GM21360 (cell line): ENCODE data around the gene ZC3H18.
A peak's percentile ranks its signal among the peaks of the same experiment; 100 is the strongest.

Source experiments
- ATAC-seq: cut with Tn5 transposase; IDR thresholded peaks from one replicate; pipeline ENCODE4 v1.9.1; 2021; ENCODE audit warnings: mild to moderate bottlenecking, moderate library complexity; ENCODE audit not compliant: unreplicated experiment

ZC3H18 gene

DNA sequence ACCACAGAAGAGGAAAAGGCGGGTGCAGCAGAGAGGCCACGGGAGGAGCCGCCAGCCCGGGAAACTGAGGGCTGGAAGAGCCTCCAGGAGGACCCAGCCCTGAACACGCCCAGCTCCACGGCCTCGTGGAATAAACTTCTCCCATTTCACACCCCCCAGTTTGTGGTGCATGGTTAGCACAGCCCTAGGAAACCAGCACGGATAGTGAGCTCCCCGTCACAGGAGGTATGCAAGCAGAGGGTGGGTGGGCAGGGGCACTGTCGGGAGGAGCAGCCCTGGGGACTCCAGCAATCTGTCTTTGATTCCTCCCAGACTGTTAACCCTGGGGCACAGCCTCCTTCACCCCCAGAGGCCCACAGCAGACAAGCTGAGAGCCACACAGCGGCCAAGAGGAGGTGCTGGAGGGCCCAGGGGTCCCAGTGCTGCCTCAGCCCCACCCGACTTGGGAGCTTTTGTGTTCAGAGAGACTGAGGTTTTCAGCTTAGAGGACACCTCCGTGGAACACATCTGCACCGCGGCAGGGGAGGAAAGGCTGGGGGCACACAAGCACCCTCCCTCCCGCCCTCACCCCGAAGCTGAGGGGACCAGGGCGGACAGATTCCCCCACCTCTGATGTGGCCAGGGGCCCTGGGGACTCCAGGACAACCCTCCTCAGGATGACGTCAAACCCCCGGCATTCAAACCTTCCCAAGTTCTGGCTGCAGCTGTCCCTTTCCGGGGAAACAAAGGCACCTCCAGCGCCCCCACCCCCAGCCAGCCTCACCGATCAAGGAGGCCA lies 66.5 kb downstream of the ZC3H18 start:
- ATAC-seq, result no peak

DNA sequence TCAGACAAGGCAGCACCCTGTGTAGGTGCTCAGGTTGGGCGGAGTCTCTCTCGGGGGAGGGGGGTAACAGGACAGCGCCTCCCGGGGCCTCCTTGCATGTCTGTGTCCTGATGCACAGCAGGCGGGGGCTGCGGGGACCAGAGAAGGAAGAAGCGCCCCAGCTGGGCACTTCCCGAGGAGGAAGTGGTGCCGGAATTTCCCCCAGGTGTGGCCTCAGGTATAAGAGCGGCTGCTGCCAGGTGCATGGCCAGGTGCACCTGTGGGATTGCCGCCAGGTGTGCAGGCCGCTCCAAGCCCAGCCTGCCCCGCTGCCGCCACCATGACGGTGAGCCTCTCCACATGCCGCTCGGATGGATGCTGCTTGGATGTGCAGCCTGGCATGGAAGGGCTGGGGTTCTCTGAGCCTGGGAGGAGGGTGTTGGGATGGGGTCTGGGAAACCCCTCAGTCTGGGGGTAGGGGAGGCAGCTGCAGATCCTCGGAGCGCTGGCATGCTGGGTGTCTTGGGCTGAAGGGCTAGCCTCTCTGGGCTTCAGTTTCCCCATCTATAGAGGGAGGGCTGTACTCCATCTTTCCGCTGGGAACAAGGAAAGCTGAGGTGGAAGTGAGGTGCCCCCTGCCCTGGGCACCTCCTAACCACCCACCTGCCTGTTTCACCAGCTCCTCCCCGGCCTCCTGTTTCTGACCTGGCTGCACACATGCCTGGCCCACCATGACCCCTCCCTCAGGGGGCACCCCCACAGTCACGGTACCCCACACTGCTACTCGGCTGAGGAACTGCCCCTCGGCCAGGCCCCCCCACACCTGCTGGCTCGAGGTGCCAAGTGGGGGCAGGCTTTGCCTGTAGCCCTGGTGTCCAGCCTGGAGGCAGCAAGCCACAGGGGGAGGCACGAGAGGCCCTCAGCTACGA lies 68.4 kb downstream of the ZC3H18 start, which contains the start of gene IL17C:
Gene IL17C (plus strand): TSS at position 250 of the 908 bp plus-strand sequence. CDS start 70 bp downstream, at position 320.
- ATAC-seq, result no peak

DNA sequence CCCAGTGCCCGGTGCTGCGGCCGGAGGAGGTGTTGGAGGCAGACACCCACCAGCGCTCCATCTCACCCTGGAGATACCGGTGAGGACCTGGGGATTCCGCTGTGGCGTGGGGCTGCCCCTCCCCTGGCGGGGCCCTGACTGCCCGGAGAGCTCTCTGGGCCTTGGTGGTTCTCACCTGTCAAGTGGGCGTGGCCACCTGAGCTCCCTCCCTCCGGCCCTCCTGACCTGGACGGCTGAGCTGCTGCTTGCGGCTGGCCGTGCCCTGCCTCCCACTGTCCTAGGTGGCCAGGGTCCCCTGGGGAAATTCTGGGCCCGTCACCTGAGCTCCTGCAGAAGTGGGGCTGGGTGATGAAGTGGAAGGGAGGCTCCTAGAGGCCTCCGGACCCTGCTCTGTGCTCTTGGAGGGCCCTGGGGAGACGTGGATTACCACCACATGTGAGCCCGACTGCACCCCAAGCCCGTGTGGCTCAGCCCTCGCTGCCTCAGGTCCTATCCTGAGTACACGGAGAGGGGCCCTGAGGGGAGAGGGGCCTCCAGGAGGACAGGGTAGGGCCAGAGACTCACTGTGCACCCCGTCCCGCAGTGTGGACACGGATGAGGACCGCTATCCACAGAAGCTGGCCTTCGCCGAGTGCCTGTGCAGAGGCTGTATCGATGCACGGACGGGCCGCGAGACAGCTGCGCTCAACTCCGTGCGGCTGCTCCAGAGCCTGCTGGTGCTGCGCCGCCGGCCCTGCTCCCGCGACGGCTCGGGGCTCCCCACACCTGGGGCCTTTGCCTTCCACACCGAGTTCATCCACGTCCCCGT lies 69.2 kb downstream of the ZC3H18 start:
- no peak for ATAC-seq

DNA sequence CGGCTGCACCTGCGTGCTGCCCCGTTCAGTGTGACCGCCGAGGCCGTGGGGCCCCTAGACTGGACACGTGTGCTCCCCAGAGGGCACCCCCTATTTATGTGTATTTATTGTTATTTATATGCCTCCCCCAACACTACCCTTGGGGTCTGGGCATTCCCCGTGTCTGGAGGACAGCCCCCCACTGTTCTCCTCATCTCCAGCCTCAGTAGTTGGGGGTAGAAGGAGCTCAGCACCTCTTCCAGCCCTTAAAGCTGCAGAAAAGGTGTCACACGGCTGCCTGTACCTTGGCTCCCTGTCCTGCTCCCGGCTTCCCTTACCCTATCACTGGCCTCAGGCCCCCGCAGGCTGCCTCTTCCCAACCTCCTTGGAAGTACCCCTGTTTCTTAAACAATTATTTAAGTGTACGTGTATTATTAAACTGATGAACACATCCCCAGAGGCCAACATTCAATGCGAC lies 69.9 kb downstream of the ZC3H18 start:
- ATAC-seq, result no peak

DNA sequence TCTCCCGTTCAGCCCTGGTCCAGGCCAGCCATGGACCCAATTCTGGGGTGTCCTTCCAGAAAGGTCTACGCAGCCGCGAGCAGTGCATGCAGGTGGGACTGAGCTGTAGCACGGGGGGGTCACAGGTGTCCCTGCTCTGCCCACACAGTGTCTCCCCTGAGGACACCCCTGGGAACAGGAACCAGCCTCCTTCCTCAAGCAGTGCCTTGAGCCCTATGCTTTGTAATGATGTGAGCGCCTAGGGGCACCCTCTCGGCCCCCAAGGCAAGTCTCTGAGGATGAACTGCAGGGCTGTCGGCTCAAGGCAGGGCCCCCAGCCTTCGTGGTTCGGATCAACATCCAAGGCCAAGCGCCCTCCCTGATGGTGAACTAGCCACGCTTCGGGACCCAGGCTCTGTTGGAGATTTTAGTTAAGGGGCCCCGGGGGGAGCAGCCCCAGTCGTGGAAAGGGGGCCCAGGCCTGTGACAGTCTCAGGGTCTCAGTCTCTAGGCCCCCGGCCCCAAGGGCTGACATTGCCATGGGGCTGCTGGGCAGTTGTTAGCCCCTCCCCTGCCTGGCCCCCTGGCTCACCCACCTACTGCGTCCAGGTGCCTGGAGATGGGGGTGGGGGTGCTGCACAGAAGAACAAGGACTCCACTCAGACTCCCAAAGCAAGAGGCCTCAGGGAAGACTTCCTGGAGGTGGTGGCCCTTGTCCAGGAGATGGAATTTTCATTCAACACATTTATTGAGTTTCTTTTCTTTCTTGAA lies 70.5 kb downstream of the ZC3H18 start:
- ATAC-seq, result no peak

DNA sequence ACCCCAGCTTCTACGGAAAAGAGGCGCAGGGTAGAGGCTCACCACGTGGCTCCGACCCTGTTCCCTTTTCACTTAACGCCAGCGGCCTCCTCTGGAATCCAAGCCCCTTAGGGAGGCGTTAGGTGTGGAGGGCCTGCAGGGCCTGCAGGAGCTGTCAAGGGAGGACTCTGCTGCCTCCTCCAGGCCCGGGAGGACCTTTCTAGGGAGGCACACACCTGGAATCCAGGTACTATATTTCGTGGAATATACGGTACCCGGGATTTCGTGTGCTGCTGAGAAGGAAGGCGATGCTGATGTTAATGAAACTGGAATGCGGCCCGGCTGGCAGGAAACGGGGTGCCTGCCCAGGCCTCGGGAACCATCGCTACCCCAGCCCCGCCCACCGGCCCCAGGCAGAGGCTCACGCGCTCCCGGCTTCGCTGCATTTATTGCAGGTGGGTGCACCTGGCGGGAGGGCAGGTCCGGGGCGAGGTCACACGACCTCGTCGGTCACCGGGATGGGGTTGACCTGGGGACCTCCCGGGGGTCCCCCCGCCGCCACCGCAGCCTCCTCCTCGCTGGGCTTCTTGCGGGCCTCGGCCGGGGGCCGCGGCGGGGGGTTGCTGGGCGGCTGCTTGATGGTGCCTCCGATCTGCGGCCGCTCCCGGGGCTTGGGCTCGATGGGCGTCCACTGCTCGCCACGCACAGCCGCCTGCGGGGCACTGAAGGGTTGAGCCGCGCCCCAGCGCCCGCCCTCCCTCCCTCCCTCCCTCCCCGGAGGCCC lies 72.9 kb downstream of the ZC3H18 start:
- ATAC-seq, result no peak

DNA sequence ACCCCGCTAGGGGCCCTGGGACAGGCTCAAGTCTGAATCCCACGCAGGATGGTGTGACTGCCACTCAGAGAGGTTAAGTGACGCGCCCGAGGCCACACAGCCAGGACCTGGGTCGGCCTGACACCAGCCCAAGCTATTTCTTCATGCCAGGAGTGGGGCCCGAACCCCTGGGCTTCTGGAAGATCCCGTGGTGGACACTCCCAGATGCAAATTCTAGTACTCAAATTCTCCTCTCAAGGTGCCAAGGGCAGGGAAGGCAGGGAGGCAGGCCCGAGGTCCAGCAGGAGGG lies 73.4 kb downstream of the ZC3H18 start:
- no peak for ATAC-seq

DNA sequence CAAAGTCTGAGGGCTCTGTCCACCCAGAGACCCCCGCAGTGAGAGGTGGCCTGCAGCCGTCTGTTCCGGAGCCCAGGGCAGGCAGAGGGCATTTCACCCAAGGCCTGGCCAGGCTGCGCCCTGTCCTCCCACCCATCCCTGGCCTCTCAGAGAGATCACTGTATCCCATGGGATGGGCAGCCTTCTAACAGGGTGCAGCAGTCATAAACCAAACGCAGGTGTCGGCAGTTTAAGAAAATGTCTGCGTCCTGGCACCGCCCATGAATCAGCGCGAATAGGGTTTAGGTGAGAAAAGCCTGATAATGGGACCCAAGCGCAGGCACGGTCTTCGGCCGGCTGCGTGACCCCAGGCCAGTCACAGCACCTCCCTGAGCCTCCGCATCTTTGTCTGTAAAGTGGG lies 75.3 kb downstream of the ZC3H18 start:
- ATAC-seq, result no peak

DNA sequence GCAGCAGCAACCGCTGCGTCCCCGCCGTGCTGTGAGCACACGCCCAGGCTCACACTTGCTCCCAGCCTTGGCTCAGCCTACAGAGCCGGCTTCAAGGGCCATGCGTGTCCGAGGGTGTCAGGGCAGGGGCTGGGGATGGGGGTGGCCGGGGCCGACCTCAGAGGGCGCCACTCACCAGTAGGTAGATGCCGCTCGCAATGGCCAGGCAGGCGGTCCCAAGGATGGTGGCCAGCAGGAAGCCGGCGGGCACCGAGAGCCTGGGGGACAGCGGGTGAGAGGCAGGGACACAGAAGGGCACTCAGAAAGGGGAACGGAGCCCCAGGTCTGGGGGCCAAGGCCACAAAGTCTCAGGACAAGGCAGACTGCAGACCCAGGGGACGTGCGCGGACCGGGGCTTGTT lies 75.7 kb downstream of the ZC3H18 start:
- no peak for ATAC-seq

DNA sequence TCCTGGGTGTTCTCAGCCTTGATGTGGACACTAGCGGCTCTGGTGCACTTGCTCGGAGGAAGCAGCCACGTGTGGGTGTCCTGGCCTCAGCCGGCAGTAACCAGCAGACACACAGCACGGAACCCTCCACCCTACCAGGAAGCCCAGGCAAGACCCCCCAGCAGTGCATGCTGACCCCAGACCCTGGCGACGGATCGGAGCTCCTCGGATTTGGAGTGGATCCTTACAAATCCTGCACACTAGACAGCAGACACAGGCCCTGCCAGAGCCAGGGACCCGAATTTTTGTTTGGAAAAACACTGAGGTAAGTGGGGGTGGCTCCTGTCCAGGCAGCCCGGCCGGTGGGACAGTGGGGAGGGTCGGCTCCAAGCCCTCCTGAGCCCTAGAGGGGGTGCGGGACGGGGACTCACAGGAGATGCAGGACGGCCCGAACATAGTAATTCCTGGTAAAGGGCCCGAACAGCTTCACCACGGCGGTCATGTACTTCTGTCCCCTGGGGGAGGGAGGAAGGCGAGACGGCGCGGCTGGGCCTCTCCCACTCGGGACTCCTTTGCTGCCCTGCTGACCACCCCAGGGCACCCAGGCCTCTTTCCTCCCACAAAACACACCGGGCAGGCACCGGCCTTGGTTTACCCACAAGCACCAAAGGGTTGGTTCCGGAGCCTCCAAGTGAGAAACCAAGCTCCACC lies 76.3 kb downstream of the ZC3H18 start:
- no peak for ATAC-seq

DNA sequence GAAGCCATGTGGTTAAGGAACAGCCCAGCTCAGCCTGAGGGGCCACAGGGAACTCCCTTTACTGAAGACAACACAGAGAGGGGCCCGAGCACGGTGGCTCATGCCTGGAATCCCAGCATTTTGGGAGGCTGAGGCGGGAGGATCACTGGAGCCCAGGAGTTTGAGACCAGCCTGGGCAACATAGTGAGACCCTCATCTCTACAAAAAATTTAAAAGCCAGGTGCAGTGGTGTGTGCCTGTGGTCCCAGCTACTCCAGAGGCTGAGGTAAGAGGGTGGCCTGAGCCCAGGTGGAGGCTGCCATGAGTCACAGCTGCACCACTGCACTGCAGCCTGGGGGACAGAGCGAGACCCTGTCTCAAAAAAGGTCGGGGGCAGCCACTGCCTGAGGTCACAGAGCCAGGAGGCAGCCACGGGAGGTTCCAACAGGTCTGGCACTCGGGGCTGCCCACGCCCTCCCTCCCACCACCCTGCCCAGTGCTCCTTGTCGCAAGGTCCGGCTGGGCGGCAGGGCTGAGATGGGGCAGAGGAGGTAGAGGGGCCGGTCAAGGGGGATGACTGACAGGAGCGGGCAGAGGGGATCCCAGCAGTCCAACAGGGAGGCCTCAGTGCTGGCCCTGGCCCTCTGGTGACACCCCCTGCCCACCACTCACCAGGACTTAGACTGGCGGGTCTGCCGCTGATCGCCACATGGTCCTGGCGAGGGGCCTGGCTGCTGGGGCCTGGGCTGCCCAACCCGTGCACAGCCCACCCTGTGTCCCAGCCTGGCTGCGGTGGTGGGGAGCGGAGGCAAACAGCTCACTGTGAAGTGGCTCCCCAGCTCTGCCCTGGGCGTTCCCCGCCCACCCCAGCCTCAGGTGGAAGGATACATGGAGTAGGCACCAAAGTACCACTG lies 77.2 kb downstream of the ZC3H18 start:
- ATAC-seq, result no peak

DNA sequence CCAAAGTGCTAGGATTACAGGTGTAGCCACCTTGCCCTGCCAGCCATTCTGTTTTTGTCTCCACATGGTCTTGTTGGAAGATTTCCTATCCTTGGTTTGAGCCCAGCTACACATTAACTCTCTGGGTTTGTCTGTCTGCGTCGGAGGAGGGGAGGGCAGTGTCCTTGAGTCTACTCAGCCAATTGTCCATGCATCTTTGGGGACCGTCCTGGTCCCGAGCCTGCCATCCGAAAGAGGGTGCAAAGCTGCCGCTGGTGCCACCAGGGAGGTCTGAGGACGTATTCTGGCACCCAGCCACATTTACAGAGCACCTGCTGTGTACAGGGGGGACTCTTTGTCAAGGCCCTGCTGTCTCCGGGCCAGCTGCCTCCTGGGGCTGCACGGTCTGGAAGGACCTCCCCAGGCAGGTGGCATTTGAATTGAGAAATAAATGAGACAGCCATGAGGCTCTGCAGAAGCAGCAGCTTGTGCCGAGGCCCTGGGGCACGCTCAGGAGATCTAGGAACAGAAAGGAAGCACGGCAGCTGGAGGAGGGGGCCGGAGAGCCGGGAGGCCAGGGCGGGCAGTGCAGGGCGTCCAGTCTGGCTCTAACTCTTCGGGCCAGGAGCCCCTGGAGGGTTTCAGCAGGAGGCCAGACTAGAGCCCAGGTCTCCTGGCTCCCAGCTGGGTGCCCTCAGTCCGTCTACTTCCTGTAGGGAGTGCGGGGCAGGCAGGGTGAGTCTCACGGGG lies 79.2 kb downstream of the ZC3H18 start:
- ATAC-seq, result no peak

DNA sequence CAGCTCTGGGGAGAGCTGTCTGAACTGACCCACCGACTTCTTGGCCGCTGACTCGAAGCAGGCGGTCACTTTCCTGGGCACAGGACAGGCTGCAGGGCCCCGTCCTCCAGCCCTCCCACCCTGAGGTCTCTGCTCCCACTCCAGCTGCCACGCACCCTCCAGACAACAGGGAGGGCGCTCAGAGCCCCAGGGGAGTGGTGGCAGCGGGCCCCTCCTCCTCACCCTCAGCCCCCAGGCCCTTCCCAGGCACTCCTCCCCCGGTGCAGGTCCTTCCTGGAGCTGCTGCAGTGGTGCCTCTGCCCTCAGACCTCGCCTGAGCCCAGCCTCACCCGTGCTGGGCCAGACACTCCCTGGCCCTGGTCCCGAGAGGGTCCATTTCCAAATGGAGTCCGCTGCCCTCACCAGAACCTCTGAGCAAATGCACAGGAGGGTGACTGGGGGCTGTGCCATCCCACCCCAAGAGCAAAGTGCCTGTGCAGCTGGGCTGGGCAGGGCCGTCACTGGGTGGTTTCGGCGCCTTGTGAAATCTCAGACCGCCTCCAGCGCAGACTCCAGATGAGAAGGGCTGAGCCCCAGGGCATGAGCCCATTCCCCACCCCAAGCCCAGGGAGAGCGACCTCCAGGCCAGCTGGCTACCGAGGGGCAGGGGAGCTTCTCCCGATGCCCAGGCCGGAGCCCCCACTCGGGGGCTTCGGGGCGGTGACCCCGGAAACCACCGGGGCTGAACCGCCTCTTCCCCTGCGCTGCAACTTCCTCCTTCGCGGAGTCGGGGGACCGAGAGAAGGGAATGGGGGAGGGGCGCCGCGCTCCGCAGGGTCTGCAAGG lies 79.9 kb downstream of the ZC3H18 start:
- no peak for ATAC-seq

DNA sequence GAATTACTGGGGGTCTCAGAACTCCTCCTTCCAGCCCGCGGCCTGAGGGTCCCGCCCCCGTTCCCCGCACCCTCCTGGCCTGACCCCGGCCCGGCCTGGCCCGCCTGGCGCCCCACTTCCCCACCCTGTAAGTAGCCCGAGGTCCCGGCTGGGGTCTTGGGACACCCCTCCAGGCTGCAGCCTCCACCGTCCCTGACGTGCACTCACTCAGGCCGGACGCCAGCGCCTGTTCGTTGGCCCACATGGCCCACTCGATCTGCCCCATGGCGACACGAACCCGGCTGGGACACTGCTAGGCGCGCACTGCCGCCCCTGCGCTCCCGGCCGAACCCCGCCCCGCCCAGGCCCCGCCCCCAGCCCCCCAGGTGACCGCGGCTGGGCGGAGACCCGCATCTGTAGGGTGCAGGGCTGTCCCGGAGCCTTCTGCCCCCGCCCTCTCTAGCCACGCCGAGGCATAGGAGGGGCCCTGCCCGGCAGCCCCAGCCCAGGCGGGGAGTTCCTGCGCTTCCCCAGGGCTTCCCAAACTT lies 80.6 kb downstream of the ZC3H18 start, which contains the start of gene CYBA:
Gene CYBA (minus strand): TSS at position 305 of the 527 bp plus-strand sequence. CDS start 40 bp downstream, at position 265.
- ATAC-seq, result peak; percentile 57

DNA sequence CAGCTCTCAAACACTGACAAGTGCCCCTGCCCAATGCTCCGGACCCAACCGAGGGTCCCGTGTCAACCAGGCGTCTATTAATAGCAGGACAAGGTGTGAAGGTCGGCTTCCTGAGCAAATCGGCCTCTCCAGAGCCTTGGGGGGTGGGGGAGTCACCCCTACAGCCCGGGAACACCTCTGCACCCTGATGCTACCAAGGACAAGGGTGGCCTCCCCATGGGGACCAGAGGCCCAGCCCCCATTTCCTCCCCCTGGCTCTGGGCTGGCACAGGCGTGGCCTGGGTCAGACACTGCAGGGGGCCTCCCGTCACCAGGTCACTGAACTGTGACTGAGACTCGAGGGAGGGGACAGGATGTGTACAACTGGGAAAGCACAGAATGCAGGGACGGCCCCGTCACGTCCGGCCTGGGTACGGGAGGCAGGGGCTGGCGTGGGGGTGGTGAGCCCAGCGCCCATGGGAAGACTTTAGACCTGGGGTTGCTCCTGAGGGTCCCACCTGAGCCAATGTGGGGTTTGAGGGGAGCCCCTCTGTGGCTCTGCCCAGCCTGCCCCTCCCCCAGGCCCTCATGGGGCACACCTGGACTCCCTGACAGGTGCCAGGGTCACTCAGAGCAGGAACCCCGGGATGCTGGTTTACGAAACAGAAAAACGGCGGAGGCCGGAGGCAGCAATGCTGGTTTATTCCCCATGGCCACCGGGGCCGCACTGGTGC lies 81.2 kb downstream of the ZC3H18 start:
- ATAC-seq, result peak; percentile 57
